Liver (tissue), 9 donors: ENCODE results near the gene XYLT1. TPM values are rescaled to one million over a fixed set of nuclear protein-coding genes. Genes with fewer than 3 reads are reported as not detected.

Source experiments
- DNase-seq: peaks from one replicate; pipeline ENCODE4 v3.0.0-alpha.2; 2017; ENCODE audit warnings: low spot score
- H3K27ac ChIP-seq, 2 donors: one replicate each; pipeline ENCODE4 v1.7.0; 2013; ENCODE audit warnings: inconsistent platforms in 2 of 2, low read length in 2 of 2, control low read depth in 1 of 2, low read depth in 1 of 2, mild to moderate bottlenecking in 1 of 2
- H3K27me3 ChIP-seq, 4 donors: one replicate each; pipeline versions ENCODE4 v1.6.1 to v1.7.0; 2013; ENCODE audit warnings: low read length in 3 of 4, inconsistent platforms in 1 of 4, mild to moderate bottlenecking in 1 of 4, moderate library complexity in 1 of 4; ENCODE audit not compliant: control insufficient read depth in 4 of 4, insufficient read depth in 4 of 4
- H3K36me3 ChIP-seq, 4 donors: one replicate each; pipeline versions ENCODE4 v1.6.1 to v1.7.0; 2013; ENCODE audit warnings: low read length in 3 of 4, mild to moderate bottlenecking in 3 of 4, low read depth in 1 of 4, moderate library complexity in 1 of 4; ENCODE audit not compliant: control insufficient read depth in 4 of 4, insufficient read depth in 3 of 4
- H3K4me1 ChIP-seq, 4 donors: one replicate each; pipeline versions ENCODE4 v1.6.1 to v1.7.0; 2013; ENCODE audit warnings: low read length in 3 of 4, mild to moderate bottlenecking in 3 of 4, moderate library complexity in 1 of 4; ENCODE audit not compliant: control insufficient read depth in 4 of 4, insufficient read depth in 4 of 4
- H3K4me3 ChIP-seq, 3 donors: one replicate each; pipeline versions ENCODE4 v1.6.1 to v1.7.0; 2013; ENCODE audit warnings: low read length in 3 of 3, control low read depth in 1 of 3, low read depth in 1 of 3, mild to moderate bottlenecking in 1 of 3
- H3K9ac ChIP-seq, 2 donors: one replicate each; pipeline ENCODE4 v1.7.0; 2013; ENCODE audit warnings: low read length in 2 of 2, mild to moderate bottlenecking in 2 of 2, moderate library complexity in 2 of 2, control low read depth in 1 of 2, low read depth in 1 of 2
- H3K9me3 ChIP-seq, 4 donors: one replicate each; pipeline versions ENCODE4 v1.6.1 to v1.7.0; 2013; ENCODE audit warnings: low read length in 3 of 4; ENCODE audit not compliant: control insufficient read depth in 4 of 4
- ATF3 ChIP-seq: IDR thresholded peaks from 2 replicates; pipeline ENCODE4 v1.6.1; 2016; ENCODE audit warnings: antibody characterized with exemption
- EGR1 ChIP-seq, 2 donors: IDR thresholded peaks; 2 replicates each; pipeline ENCODE4 v1.6.1; 2016 to 2018; ENCODE audit warnings: antibody characterized with exemption in 2 of 2, low read depth in 2 of 2
- FOXA1 ChIP-seq: IDR thresholded peaks from 2 replicates; pipeline ENCODE4 v1.6.1; 2016; ENCODE audit warnings: antibody characterized with exemption
- FOXA2 ChIP-seq: IDR thresholded peaks from 2 replicates; pipeline ENCODE4 v1.6.1; 2016; ENCODE audit warnings: antibody characterized with exemption
- GABPA ChIP-seq, 2 donors: IDR thresholded peaks in 1 of 2; conservative IDR thresholded peaks in 1 of 2; 2 replicates each; pipeline ENCODE4 v1.6.1; 2016; ENCODE audit warnings: antibody characterized with exemption in 2 of 2, mild to moderate bottlenecking in 1 of 2, moderate library complexity in 1 of 2
- HNF4G ChIP-seq: IDR thresholded peaks from 2 replicates; pipeline ENCODE4 v1.6.1; 2016; ENCODE audit warnings: antibody characterized with exemption
- JUND ChIP-seq, 2 donors: IDR thresholded peaks; 2 replicates each; pipeline ENCODE4 v1.6.1; 2016; ENCODE audit warnings: antibody characterized with exemption in 2 of 2
- MAX ChIP-seq: IDR thresholded peaks from 2 replicates; pipeline ENCODE4 v1.6.1; 2016; ENCODE audit warnings: antibody characterized with exemption
- NR2F2 ChIP-seq: IDR thresholded peaks from 2 replicates; pipeline ENCODE4 v1.6.1; 2016; ENCODE audit warnings: antibody characterized with exemption
- RAD21 ChIP-seq, 2 donors: IDR thresholded peaks; 2 replicates each; pipeline ENCODE4 v1.6.1; 2016; ENCODE audit warnings: antibody characterized with exemption in 2 of 2, mild to moderate bottlenecking in 2 of 2
- REST ChIP-seq: IDR thresholded peaks from 2 replicates; pipeline ENCODE4 v1.6.1; 2016; ENCODE audit warnings: antibody characterized with exemption, mild to moderate bottlenecking
- RXRA ChIP-seq, 2 donors: IDR thresholded peaks; 2 replicates each; pipeline ENCODE4 v1.6.1; 2017 to 2018; ENCODE audit warnings: antibody characterized with exemption in 2 of 2, mild to moderate bottlenecking in 1 of 2
- SP1 ChIP-seq: IDR thresholded peaks from 2 replicates; pipeline ENCODE4 v1.6.1; 2018; ENCODE audit warnings: antibody characterized with exemption, mild to moderate bottlenecking
- TAF1 ChIP-seq: conservative IDR thresholded peaks from 2 replicates; pipeline ENCODE4 v1.6.1; 2016; ENCODE audit warnings: antibody characterized with exemption, mild to moderate bottlenecking
- YY1 ChIP-seq: IDR thresholded peaks from 2 replicates; pipeline ENCODE4 v1.6.1; 2016; ENCODE audit warnings: antibody characterized with exemption, mild to moderate bottlenecking
- WGBS: extraction: QIAGEN DNeasy Blood & Tissue Kit; methylation state at CpG from one replicate; pipeline ENCODE4 v1.1.7; 2013; 5-methylcytosine and 5-hydroxymethylcytosine counted together
- polyA plus RNA-seq, 2 donors: library from polyadenylated mRNA; stranded (reverse) in 1 of 2; unstranded in 1 of 2; fragments of 200-250 nt in 1 of 2; fragments of >200 nt in 1 of 2; fragmentation: Nextera tagmentation in 1 of 2; extraction: Ambion mirVana in 1 of 2; gene quantifications; one replicate each; pipeline versions ENCODE4 v1.2.1 to v1.2.3, GENCODE V29; 2013 to 2015
- total RNA-seq, 2 donors: library from RNA; depleted of rRNA; stranded (reverse); fragments of >200 nt; gene quantifications; one replicate each; pipeline ENCODE4 v1.2.3, GENCODE V29; 2014
- TF ChIP-seq, protein P1 (sequence below): IDR thresholded peaks from 2 replicates; pipeline ENCODE4 v1.6.1; 2016; ENCODE audit warnings: antibody characterized with exemption
- TF ChIP-seq, protein P2 (sequence below): fragments of 150-350 bp; IDR thresholded peaks from 2 replicates; pipeline ENCODE4 v1.5.1; 2017; ENCODE audit warnings: improper control_type of control experiment, low read depth, low read length; ENCODE audit not compliant: missing input control
- donor health status: healthy.
- donor health status: healthy.
- donor health status: healthy.
- donor health status: healthy.
- donor health status: healthy.

XYLT1 gene
- total and polyA plus RNA-seq, 4 donors, result 0.25 to 2.3 (median 0.53) TPM

DNA sequence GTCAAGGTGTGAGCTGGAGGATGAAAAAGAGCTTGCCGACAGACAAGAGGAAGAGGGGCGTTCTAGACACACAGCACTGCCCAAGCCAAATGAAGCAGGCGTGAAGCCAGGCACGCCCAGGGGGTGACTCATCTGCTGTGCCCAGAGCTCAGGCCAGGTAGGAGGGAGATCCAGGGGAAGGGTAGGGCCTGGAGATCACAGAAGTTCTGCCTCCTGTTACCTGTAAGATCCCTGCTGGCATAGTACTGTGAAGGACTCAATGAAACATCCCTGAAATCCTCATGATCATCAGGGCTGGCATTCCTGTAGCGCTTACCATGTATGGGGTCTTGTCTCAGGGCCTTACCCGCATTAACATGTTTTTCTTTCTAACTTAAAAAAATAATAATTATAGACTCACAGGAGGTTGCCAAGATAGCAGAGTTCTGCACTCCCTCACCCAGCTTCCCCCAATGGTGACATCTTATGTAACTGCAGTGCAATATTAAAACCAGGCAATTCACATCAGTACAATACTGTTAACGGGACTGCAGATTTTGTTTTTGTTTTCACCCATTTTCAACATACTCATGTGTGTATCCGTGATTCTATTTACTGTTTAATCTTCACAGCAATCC, 158.6 kb downstream of the XYLT1 start:
- DNase-seq, result no peak
- H3K27ac ChIP-seq, result no peak overlapping the region
- WGBS, result 84% methylated on average over 8 of the region's 8 CpGs
- H3K9ac ChIP-seq, result no peak overlapping the region
- no peak for TF ChIP-seq ATF3
- peak in 1 of 2 donors; percentile 12 for TF ChIP-seq JUND (IDR thresholded peaks at IDR 0.05)
- no peaks in the 10 kb centered on the region for H3K27me3 ChIP-seq
- H3K9me3 ChIP-seq, result no peaks in the 10 kb centered on the region
- H3K4me3 ChIP-seq, result no peak overlapping the region
- H3K36me3 ChIP-seq, result no peaks in the 10 kb centered on the region
- no peaks in the 10 kb centered on the region for H3K4me1 ChIP-seq

GRCh38 chr16:17311333-17312093, 159.2 kb downstream of the XYLT1 start:
- TF ChIP-seq, protein P1, sequence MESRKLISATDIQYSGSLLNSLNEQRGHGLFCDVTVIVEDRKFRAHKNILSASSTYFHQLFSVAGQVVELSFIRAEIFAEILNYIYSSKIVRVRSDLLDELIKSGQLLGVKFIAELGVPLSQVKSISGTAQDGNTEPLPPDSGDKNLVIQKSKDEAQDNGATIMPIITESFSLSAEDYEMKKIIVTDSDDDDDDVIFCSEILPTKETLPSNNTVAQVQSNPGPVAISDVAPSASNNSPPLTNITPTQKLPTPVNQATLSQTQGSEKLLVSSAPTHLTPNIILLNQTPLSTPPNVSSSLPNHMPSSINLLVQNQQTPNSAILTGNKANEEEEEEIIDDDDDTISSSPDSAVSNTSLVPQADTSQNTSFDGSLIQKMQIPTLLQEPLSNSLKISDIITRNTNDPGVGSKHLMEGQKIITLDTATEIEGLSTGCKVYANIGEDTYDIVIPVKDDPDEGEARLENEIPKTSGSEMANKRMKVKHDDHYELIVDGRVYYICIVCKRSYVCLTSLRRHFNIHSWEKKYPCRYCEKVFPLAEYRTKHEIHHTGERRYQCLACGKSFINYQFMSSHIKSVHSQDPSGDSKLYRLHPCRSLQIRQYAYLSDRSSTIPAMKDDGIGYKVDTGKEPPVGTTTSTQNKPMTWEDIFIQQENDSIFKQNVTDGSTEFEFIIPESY, result no peak
- TF ChIP-seq, protein P2, sequence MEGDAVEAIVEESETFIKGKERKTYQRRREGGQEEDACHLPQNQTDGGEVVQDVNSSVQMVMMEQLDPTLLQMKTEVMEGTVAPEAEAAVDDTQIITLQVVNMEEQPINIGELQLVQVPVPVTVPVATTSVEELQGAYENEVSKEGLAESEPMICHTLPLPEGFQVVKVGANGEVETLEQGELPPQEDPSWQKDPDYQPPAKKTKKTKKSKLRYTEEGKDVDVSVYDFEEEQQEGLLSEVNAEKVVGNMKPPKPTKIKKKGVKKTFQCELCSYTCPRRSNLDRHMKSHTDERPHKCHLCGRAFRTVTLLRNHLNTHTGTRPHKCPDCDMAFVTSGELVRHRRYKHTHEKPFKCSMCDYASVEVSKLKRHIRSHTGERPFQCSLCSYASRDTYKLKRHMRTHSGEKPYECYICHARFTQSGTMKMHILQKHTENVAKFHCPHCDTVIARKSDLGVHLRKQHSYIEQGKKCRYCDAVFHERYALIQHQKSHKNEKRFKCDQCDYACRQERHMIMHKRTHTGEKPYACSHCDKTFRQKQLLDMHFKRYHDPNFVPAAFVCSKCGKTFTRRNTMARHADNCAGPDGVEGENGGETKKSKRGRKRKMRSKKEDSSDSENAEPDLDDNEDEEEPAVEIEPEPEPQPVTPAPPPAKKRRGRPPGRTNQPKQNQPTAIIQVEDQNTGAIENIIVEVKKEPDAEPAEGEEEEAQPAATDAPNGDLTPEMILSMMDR, result no peak
- TF ChIP-seq NR2F2, result no peak
- no peak for TF ChIP-seq HNF4G
- TF ChIP-seq FOXA1, result no peak
- TF ChIP-seq FOXA2, result no peak
- no peak for TF ChIP-seq ATF3
- no peak for TF ChIP-seq EGR1 (IDR thresholded peaks at IDR 0.05; ENCODE audit: low read depth in 2 of 2)
- no peak for TF ChIP-seq TAF1
- no peak for TF ChIP-seq REST
- TF ChIP-seq YY1, result no peak
- no peak for TF ChIP-seq RXRA (IDR thresholded peaks at IDR 0.05)
- no peak for TF ChIP-seq GABPA (IDR thresholded peaks at IDR 0.05 in 1 of 2, conservative IDR thresholded peaks at IDR 0.05 in 1 of 2)
- TF ChIP-seq RAD21 (IDR thresholded peaks at IDR 0.05), result no peak
- TF ChIP-seq SP1, result no peak
- TF ChIP-seq MAX, result no peak
- no peak for TF ChIP-seq JUND (IDR thresholded peaks at IDR 0.05)
- 76% methylated on average over 9 of the region's 9 CpGs for WGBS
- no peaks in the 10 kb centered on the region for H3K9me3 ChIP-seq
- no peak overlapping the region for H3K9ac ChIP-seq
- H3K4me1 ChIP-seq, result no peaks in the 10 kb centered on the region
- H3K36me3 ChIP-seq, result no peaks in the 10 kb centered on the region
- no peaks in the 10 kb centered on the region for H3K27me3 ChIP-seq
- no peak overlapping the region for H3K4me3 ChIP-seq
- H3K27ac ChIP-seq, result no peak overlapping the region
- DNase-seq, result no peak
